NCI-H146 (cell line): Measurements from ENCODE around the gene FOXP1.

Experiments
- DNase-seq: peaks from one replicate; lab custom pipeline; 2025; lab: John Stamatoyannopoulos, UW

FOXP1 gene

DNA sequence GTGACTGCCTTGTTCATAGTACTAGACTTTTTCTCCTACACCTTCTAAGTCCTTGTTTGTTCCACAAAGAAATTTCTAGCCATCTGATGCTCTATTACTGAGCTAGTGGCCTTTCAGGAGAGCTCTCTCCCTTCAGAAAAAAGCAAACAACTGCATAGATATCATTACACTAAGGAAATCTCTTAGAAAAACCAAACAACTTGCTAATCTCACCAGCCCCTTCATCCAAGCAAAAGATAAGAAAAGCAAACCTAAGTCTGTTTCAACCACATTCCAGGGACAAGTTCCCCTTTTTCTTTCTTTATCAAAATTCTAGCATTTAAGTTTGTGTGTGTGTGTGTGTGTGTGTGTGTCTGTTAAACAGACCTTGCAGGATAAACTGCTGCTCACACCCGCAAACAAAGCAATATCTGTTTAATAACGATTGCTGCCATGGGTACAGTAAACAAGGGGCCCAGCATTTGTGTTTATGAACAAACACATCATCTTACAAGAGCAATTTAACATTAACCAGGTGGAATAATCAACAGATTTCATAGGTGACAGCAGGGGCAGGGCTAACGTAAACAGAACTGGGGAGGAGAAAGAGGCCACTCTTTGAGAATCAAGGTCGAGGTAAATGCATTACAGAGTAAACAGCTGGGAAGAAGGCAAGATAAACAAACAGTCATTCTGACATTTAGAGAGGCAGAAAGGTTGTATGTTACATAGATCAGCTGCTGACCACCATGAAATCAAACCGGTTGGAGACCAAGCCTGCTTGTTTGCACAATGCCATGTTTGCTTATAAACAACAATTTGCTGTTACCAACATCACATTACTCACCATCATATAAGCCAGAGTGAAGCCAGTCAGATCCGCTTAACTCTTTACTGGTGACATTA lies 375.1 kb downstream of the FOXP1 start:
- peak; percentile 89 for DNase-seq

GRCh38 chr3:71207632-71208031 lies 375.9 kb downstream of the FOXP1 start:
- peak; percentile 24 for DNase-seq

DNA sequence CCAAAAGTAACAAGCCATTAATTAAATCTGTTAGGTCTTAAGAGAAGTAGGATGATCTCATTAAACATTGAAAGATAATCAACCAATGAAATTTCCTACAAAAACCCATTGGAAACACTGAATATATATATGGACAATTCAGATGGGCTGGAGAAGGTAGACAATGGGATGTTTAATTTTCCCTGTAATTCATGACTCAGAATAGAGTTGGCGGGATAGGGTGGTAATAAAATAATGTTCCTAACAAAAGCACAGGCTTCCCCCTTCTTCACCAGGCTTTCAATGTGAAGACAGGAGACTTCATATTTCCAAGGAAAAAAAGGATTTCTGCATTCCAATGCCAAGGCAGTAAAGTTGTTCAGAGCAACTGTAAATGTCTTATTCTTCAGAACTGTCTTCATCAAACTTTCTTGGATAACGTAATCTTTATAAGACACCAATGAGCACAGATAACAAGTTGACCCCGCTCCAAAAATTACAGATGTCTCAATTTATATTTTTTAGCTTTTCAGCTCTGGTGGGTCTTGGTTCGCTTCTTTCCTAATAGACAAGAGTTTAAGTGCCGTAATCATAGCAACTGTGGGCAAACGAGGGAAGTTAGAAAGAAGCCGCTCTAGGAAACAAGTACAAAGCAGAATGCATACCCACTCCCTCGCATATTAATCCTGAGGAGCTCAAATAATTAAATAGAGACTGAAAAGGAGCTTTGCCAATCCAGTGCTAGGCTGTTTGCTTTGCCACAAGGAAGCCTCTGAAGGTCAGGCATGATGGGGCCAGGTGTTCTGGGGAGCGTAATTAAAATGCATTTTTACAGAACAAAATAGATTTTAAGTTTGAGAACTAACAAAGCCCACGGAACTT lies 377.0 kb downstream of the FOXP1 start:
- peak; percentile 73 for DNase-seq

DNA sequence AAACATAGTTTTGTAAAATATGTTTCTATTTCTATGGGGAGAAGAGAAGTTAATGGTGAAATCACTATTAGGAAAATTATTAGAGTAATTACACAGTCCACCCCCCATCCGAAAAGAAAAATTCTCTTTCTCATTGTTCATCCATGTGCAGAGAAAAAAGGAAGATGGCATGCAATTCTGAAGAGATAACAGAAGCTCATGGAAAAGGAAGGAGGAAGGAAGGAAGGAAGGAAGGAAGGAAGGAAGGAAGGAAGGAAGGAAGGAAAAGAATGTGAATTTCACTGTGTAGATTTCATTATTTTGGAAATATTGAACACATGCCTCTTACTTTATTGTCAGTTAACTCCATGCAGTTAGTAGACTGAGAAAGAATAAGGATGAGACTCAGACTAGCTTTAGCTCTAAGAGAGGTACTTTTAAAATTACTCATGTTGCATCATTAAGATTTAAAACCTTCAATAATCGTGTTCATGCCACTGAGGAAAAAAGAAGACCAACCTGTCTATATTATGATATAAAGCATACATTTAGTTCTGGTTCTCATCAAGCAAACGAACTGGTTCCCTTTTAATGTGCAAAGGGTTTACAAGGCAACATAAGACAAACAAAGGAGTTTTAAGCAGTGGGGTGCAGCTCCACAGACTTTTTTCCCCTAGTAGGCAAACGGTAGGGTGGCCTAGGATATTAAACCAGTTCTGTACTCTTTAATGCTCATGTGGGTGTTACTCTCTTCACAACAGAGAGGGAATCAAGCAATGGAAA lies 379.6 kb downstream of the FOXP1 start:
- no peak for DNase-seq

GRCh38 chr3:71202848-71203533 lies 380.5 kb downstream of the FOXP1 start:
- DNase-seq = no peak

- DNase-seq = peak; percentile 43
Measured at GRCh38 chr3:71201939-71202338, 381.6 kb downstream of the FOXP1 start.

GRCh38 chr3:71197841-71198565 lies 385.5 kb downstream of the FOXP1 start:
- DNase-seq = no peak

DNA sequence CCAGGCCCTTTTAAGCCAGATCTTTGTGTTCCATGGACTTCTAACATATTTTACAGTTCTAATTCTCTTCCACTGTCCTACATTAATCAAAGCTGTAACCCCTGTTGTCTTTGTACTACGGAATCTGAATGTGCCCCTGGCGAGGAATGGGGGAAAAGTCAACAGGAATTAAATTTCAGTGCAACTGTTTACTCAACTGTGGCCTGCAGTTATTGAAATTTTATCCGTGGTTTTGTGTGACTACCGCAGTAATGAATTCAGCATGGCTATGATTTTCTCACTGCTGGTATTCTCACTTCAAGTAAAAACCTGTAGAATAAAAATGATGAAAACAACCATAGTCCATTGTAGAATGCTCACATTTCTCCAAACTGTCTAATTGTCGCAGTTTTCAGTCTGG lies 388.0 kb downstream of the FOXP1 start:
- DNase-seq = peak; percentile 83

DNA sequence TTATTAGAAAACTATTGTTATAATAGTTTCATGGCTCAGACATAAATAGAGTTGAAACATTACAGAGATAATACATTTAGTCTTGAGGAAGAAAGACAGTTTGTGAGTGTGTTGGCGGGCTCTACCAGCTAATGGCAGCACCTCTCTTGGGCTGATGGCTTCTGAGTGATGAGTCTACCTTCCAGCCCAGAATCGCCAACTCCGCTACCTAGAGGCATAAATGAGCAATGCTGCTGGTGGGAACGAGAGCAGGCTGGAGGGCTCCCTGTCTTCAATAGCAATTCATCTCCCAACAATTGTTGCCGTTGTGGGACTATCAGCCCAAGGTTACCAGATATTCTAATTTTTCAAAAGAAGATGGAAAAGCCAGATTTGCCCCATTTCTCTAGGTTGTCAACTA lies 388.7 kb downstream of the FOXP1 start:
- DNase-seq = peak; percentile 67

- no peak for DNase-seq
Measured at GRCh38 chr3:71191031-71191482, 392.5 kb downstream of the FOXP1 start.

- peak; percentile 17 for DNase-seq
Measured at GRCh38 chr3:71189480-71189879, 394.0 kb downstream of the FOXP1 start.

GRCh38 chr3:71187715-71188114 lies 395.8 kb downstream of the FOXP1 start:
- no peak for DNase-seq

DNA sequence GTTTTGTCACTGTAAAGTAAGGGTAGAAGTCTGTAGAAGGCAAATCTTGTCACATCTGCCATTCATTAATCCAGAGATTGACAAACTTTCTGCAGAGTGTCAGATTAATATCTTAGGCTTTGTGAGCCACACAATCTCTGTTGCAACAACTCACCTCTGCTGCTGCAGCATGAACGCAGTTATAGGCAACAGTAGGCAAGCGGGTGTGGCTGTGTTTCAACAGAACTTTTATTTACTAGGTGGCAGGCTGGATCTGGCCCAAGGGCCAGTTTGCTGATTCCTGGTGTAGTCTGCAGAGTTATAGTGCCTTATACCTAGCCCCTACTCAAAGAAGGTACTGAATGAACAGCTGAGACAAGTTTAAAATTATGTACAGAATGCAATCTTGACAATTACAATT lies 396.7 kb downstream of the FOXP1 start:
- DNase-seq = no peak

DNA sequence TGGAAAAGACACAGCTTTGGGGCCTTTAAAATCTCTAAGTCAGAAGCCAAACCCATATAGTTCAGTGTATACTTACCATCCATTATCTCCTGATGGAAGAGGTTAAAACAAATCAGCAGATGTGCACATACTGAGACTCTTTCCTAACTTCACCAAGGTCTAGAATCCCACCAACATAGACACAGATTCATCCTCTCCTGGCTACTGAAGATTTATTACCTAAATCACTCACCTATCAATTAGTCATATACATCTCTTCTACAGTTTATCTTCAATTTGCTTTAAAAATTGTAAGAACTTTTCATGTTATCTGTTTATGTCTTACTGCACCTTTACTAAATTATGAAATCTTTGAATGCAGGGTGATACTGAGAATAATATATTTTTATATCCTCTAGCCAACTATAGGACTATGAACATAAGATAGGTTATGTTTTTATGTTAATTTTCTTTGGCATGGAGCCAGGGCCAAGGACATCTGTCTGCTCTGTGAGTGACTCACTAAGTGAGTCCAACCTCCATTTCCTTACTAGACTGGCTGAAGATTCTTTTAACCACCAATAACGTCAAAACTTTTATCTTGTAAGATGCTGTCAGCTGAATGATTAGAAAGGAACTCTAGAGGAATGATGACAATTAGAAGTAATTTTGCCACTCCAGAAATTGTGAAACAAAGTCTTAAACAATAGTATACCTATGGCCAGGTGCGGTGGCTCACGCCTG lies 397.6 kb downstream of the FOXP1 start:
- DNase-seq = peak; percentile 18

- no peak for DNase-seq
Measured at GRCh38 chr3:71184252-71184651, 399.3 kb downstream of the FOXP1 start.

GRCh38 chr3:71183549-71183948 lies 400.0 kb downstream of the FOXP1 start:
- DNase-seq = no peak

GRCh38 chr3:71180524-71180923 lies 403.0 kb downstream of the FOXP1 start:
- peak; percentile 45 for DNase-seq

GRCh38 chr3:71177375-71177774 lies 406.2 kb downstream of the FOXP1 start:
- no peak for DNase-seq

GRCh38 chr3:71176366-71176765 lies 407.2 kb downstream of the FOXP1 start:
- DNase-seq = no peak

DNA sequence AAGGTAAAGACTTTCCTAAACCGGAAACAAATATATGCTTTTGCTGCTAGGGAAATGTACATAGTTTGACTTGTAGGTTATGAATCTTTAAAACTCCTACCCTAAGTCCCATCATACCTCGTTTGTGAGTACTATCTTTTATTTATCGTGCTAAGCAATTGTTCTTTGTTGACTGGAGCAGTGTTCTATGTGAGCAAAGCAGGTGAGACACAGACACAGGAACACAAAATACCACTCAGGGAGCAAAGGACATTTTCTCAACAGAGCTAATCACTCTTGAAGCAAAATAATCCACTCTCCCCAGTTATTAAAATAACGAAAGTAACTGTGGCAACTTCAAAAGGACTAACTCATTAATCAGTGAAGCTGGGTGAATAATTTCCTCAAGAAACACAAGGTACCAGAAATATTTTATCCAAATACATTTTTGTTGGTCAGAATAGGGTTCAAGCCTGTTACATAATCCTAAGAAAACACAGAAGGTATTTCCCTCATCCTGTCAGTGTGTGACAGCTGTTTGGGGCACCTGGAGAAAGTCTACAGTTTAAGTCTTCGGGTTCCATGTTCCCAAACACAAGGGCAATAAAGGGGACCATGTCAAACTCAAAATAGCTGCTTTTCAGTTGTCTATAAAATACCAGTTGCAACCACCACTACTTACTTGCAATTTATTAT lies 407.7 kb downstream of the FOXP1 start:
- DNase-seq = no peak
